ENCODE results near the gene SULT6B1. TPM values are rescaled to one million over a fixed set of nuclear protein-coding genes. Genes with fewer than 3 reads are reported as not detected.

SULT6B1 gene
- total RNA-seq, 4 donors from 2014 or later, result not detected

DNA sequence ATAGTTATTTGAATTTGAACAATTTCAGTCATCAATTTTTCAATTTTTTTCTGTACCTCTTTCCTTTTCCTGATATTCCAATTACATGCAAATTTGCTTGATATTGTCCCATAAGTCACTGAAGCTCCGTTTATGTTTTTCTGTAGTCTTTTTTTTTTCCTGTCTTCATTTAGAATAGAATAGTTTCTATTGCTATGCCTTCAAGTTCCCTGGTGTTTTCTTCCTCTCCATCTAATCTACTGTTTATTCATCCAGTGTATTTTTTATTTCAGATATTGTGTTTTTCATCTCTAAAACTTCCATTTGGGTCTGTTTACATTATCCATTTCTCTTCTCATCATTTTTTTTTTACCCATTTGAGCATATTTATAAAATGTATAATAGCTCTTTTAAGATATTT, 23.7 kb downstream of the SULT6B1 start:
- in situ Hi-C loops (cut with MboI; ENCODE audit: low pct_ligation_motif_present in 1 of 4, low pct_unique_long_range_greater_than_20kb in 1 of 4, low sequenced_read_pairs in 3 of 4), result loop anchor here in 2 of 4 donors (25.0 kb wide), 1 partner anchor 723 kb away; no protein-coding TSS in a partner anchor
- Histone ChIP-seq H3K27ac (no peak overlapping the region), H3K27me3 (no peaks in the 10 kb centered on the region), H3K9me3 (peaks cover 10 to 18% of the 10 kb centered on the region in 2 donors), H3K36me3 (no peaks in the 10 kb centered on the region), H3K4me3 (no peak overlapping the region), H3K4me1 (peaks cover 0 to 9% (median 0%) of the 10 kb centered on the region in 4 donors)
- intact Hi-C loops (cut with DNase I; ENCODE audit: low total_unique reads), result no loop called here
- TF ChIP-seq, protein P1, sequence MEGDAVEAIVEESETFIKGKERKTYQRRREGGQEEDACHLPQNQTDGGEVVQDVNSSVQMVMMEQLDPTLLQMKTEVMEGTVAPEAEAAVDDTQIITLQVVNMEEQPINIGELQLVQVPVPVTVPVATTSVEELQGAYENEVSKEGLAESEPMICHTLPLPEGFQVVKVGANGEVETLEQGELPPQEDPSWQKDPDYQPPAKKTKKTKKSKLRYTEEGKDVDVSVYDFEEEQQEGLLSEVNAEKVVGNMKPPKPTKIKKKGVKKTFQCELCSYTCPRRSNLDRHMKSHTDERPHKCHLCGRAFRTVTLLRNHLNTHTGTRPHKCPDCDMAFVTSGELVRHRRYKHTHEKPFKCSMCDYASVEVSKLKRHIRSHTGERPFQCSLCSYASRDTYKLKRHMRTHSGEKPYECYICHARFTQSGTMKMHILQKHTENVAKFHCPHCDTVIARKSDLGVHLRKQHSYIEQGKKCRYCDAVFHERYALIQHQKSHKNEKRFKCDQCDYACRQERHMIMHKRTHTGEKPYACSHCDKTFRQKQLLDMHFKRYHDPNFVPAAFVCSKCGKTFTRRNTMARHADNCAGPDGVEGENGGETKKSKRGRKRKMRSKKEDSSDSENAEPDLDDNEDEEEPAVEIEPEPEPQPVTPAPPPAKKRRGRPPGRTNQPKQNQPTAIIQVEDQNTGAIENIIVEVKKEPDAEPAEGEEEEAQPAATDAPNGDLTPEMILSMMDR (IDR thresholded peaks at IDR 0.05), result no peak
- TF ChIP-seq POLR2AphosphoS5 (IDR thresholded peaks at IDR 0.05), result no peak
- TF ChIP-seq POLR2A (IDR thresholded peaks at IDR 0.05), result no peak
- no peak for TF ChIP-seq EP300 (IDR thresholded peaks at IDR 0.05; ENCODE audit: low read depth)
- WGBS, 2 donors (ENCODE audit: low coverage in 1 of 2), result 83 to 91% methylated on average over 1 of the region's 1 CpG
- no peak for DNase-seq

DNA sequence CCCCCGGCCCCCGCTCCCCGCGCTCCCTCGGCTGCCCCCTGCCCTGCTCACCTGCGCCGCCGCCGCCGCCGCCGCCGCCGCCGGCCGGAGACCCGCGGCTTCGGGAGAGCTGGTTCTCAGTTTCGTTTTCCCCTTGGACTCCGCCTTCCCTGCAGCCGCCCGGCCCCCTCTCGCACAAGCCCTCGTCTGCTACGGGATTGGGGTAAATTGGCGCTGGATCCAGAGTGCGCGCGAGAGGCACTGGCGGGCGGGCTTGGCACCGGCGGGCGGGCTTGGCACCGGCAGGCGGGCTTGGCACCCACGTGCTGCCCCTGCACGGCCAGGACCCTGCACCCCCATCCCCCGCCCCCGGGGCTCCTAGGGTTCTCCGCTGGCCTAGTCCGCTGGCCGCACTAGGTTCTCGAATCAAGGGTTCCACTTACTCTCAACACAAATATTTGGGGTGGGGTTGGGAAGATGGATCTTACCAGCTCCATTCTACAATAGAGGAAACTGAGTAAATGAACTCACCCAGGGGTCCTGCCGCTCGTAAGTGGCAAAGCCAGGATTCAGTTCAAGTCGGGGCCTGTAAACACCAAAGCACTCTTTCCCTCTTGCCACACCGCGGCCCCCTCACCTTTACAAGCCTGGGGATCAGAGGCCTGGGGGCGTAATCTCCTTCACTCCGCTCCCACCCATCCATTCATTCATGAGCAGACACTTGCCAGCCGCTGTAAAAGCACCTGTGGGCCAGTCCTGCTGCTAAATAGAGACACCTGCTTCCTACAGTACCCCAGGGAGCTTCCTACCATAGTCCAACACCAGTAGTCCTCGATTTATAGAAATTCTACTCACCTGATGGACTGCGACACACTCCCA, 31.4 kb downstream of the SULT6B1 start, which contains the start of gene EIF2AK2:
EIF2AK2 (minus strand) TSS at position 124 of the 858 bp plus-strand sequence. CDS start 9,174 bp downstream, outside the sequence.
- H3K4me3 ChIP-seq, result peak within 1 kb of the TSS; percentile 64 to 96 (median 84)
- no peaks in the 10 kb centered on the region for H3K27me3 ChIP-seq
- H3K9me3 ChIP-seq, result no peaks in the 10 kb centered on the region
- H3K4me1 ChIP-seq, result peaks cover 7 to 19% (median 15%) of the 10 kb centered on the region in 4 donors
- in situ Hi-C loops (cut with MboI; ENCODE audit: low pct_ligation_motif_present in 1 of 4, low pct_unique_long_range_greater_than_20kb in 1 of 4, low sequenced_read_pairs in 3 of 4), result loop anchor here in 2 of 4 donors (25.0 kb wide), 1 partner anchor 730 kb away; no protein-coding TSS in a partner anchor
- H3K36me3 ChIP-seq, result no peaks in the 10 kb centered on the region
- TF ChIP-seq POLR2AphosphoS5 (IDR thresholded peaks at IDR 0.05) (peak in 2 of 3 donors; percentile 65 to 66), POLR2A (IDR thresholded peaks at IDR 0.05) (peak; percentile 31)
- TF ChIP-seq, protein P1 (IDR thresholded peaks at IDR 0.05), result no peak
- peak; percentile 89 for DNase-seq
- intact Hi-C loops (cut with DNase I; ENCODE audit: low total_unique reads), result loop anchor here (10.0 kb wide), 1 partner anchor 78 kb away; the partner anchor contains the start of genes CEBPZ and NDUFAF7
- peak within 1 kb of the TSS; percentile 89 to 95 (median 90) for H3K27ac ChIP-seq
- 12% methylated on average over 37 of the region's 55 CpGs; no CpG with 5 or more reads in 1 of the 2 donors for WGBS, 2 donors (ENCODE audit: low coverage in 1 of 2)

DNA sequence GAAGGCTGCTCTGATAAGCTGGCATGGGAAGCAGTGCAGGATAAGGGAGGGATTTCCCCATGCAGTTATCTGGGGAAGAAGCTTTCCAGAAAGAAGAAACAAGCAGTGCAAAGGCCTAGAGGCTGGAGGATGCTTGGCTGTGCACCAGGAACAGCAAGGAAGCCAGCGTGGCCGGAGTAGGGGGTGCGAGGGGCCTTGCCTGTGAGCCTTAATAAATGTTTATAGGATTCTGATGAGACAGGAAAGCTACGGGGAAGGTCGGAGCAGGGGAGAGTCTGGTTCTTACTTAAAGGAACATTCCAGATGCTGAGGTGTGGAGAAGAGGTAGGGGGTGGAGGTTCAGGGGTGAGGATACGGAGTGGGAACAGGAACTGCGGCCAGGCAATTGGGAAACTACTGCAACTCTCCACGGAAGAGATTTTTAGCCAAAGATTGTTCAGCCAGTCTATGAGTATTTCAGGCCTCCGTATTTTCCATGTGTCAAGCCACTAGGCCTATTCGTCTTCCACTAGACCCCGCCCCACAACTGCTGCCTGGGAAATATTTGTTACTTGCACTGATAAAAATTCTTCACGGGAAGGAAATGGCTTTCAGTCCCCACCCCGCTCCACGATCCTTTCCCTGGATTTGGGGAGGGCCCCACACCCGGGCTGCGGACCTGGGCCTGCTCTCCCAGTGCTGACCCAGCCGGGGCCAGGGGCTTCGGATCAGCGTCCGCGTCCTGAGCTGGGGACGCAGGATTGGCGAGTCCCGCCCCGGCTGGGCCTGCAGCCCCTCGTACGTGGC, 32.2 kb downstream of the SULT6B1 start:
- Histone ChIP-seq H3K36me3 (no peaks in the 10 kb centered on the region), H3K27me3 (no peaks in the 10 kb centered on the region), H3K4me3 (peak overlapping the region; percentile 64 to 96 (median 84)), H3K9me3 (no peaks in the 10 kb centered on the region), H3K27ac (peak overlapping the region; percentile 89 to 95 (median 90)), H3K4me1 (peaks cover 7 to 19% (median 15%) of the 10 kb centered on the region in 4 donors)
- peak; percentile 54 for DNase-seq
- TF ChIP-seq, protein P1 (IDR thresholded peaks at IDR 0.05), result no peak
- TF ChIP-seq EP300 (IDR thresholded peaks at IDR 0.05; ENCODE audit: low read depth) (no peak), POLR2AphosphoS5 (IDR thresholded peaks at IDR 0.05) (no peak), POLR2A (IDR thresholded peaks at IDR 0.05) (no peak)
- intact Hi-C loops (cut with DNase I; ENCODE audit: low total_unique reads) (loop anchor here (10.0 kb wide), 1 partner anchor 79 kb away; the partner anchor contains the start of genes CEBPZ and NDUFAF7), in situ Hi-C loops (cut with MboI; ENCODE audit: low pct_ligation_motif_present in 1 of 4, low pct_unique_long_range_greater_than_20kb in 1 of 4, low sequenced_read_pairs in 3 of 4) (loop anchor here in 2 of 4 donors (25.0 kb wide), 1 partner anchor 731 kb away; no protein-coding TSS in a partner anchor)
- 0 to 3% methylated on average over 11 to 23 of the region's 27 CpGs for WGBS, 2 donors (ENCODE audit: low coverage in 1 of 2)

Measured in transverse colon (tissue), 4 donors.